HepG2 (cell line): ENCODE results near the gene MAFB. TPM values are rescaled to one million over a fixed set of nuclear protein-coding genes. Genes with fewer than 3 reads are reported as not detected.

Experiments used
- ATF7 ChIP-seq, 2 experiments: fragments of 450-650 bp in 1 of 2; sonication (generic) in 1 of 2; formaldehyde crosslinking in 1 of 2; IDR thresholded peaks; 2 replicates each; pipeline versions ENCODE4 v1.4.0 to v1.6.1; 2016 to 2020; ENCODE audit warnings: antibody characterized with exemption in 1 of 2, mild to moderate bottlenecking in 1 of 2, missing genetic modification reagents in 1 of 2
- CENPBD1 ChIP-seq: sonication (generic); formaldehyde crosslinking; IDR thresholded peaks from 2 replicates; pipeline ENCODE4 v1.8.0; 2022; ENCODE audit warnings: missing genetic modification reagents, low read depth, mild to moderate bottlenecking, borderline replicate concordance
- DR1 ChIP-seq: sonication (generic); formaldehyde crosslinking; IDR thresholded peaks from 2 replicates; pipeline ENCODE4 v1.8.0; 2021; ENCODE audit warnings: mild to moderate bottlenecking, missing genetic modification reagents, inconsistent platforms
- ELK4 ChIP-seq: sonication (generic); formaldehyde crosslinking; IDR thresholded peaks from 2 replicates; pipeline ENCODE4 v1.9.0; 2021; ENCODE audit warnings: missing genetic modification reagents, borderline replicate concordance
- ETV5 ChIP-seq: IDR thresholded peaks from 2 replicates; pipeline ENCODE4 v1.6.1; 2018; ENCODE audit warnings: missing biosample characterization, missing genetic modification reagents, inconsistent platforms, borderline replicate concordance
- FOXO1 ChIP-seq: sonication (generic); formaldehyde crosslinking; IDR thresholded peaks from 2 replicates; pipeline ENCODE4 v1.4.0; 2020; ENCODE audit warnings: missing genetic modification reagents
- HOXD1 ChIP-seq: sonication (generic); formaldehyde crosslinking; IDR thresholded peaks from 2 replicates; pipeline ENCODE4 v1.5.0; 2020; ENCODE audit warnings: missing genetic modification reagents
- JUNB ChIP-seq: sonication (generic); formaldehyde crosslinking; IDR thresholded peaks from 2 replicates; pipeline ENCODE4 v1.8.0; 2022; ENCODE audit warnings: missing genetic modification reagents, mild to moderate bottlenecking, borderline replicate concordance
- KLF11 ChIP-seq: IDR thresholded peaks from 2 replicates; pipeline ENCODE4 v1.6.1; 2016; ENCODE audit warnings: missing compliant biosample characterization
- MED13 ChIP-seq: sonication (generic); formaldehyde crosslinking; IDR thresholded peaks from 2 replicates; pipeline ENCODE4 v1.5.0; 2020; ENCODE audit warnings: missing genetic modification reagents
- MLLT10 ChIP-seq: sonication (generic); formaldehyde crosslinking; IDR thresholded peaks from 2 replicates; pipeline ENCODE4 v1.4.0; 2020; ENCODE audit warnings: missing genetic modification reagents
- PAWR ChIP-seq: sonication (generic); formaldehyde crosslinking; IDR thresholded peaks from 2 replicates; pipeline ENCODE4 v1.4.0; 2020; ENCODE audit warnings: missing genetic modification reagents, mild to moderate bottlenecking, borderline replicate concordance
- SP2 ChIP-seq: sonication (generic); formaldehyde crosslinking; IDR thresholded peaks from 2 replicates; pipeline ENCODE4 v1.5.1; 2020; ENCODE audit warnings: mild to moderate bottlenecking, missing genetic modification reagents
- TCF12 ChIP-seq, 2 experiments: fragments of 450-650 bp in 1 of 2; sonication (generic) in 1 of 2; formaldehyde crosslinking in 1 of 2; IDR thresholded peaks; 2 replicates each; pipeline versions ENCODE4 v1.6.1 to v1.8.0; 2017 to 2022; ENCODE audit warnings: antibody characterized with exemption in 1 of 2, mild to moderate bottlenecking in 1 of 2, missing genetic modification reagents in 1 of 2, moderate library complexity in 1 of 2
- ZFYVE20 ChIP-seq: sonication (generic); formaldehyde crosslinking; IDR thresholded peaks from 2 replicates; pipeline ENCODE4 v1.8.0; 2023; ENCODE audit warnings: low read depth, mild to moderate bottlenecking, moderate library complexity, missing genetic modification reagents, borderline replicate concordance
- ZNF20 ChIP-seq: sonication (generic); formaldehyde crosslinking; IDR thresholded peaks from 2 replicates; pipeline ENCODE4 v1.4.0; 2020; ENCODE audit warnings: mild to moderate bottlenecking, moderate library complexity, missing genetic modification reagents
- ZNF446 ChIP-seq: sonication (generic); formaldehyde crosslinking; IDR thresholded peaks from 2 replicates; pipeline ENCODE4 v1.5.0; 2020; ENCODE audit warnings: mild to moderate bottlenecking, missing genetic modification reagents
- ZNF816 ChIP-seq: sonication (generic); formaldehyde crosslinking; IDR thresholded peaks from 2 replicates; pipeline ENCODE4 v1.8.0; 2022; ENCODE audit warnings: missing genetic modification reagents, mild to moderate bottlenecking, borderline replicate concordance
- polyA plus RNA-seq, 8 experiments: library from polyadenylated mRNA; depleted of rRNA in 3 of 8; stranded (reverse) in 7 of 8; unstranded in 1 of 8; fragments of >200 nt; fragmentation: Illumina TruSeq in 4 of 8; extraction: Trizol in 4 of 8; gene quantifications; 2 replicates each; pipeline versions ENCODE4 v1.2.1 to v1.2.3, GENCODE V29; 2011 to 2016; ENCODE audit warnings: low read depth in 4 of 8, missing spikeins in 1 of 8, mixed read lengths in 1 of 8; ENCODE audit not compliant: insufficient read depth in 1 of 8
- total RNA-seq, 5 experiments: library from RNA; depleted of rRNA; stranded (reverse); fragments of >200 nt; fragmentation: Illumina TruSeq; extraction: Trizol; gene quantifications; 2 replicates each; pipeline ENCODE4 v1.2.3, GENCODE V29; 2016; ENCODE audit warnings: low read depth in 1 of 5
- TF ChIP-seq, protein P1 (sequence below): sonication (generic); formaldehyde crosslinking; IDR thresholded peaks from 2 replicates; pipeline ENCODE4 v1.4.0; 2020; ENCODE audit warnings: mild to moderate bottlenecking, missing genetic modification reagents
- TF ChIP-seq, protein P2 (sequence below): sonication (generic); formaldehyde crosslinking; IDR thresholded peaks from 2 replicates; pipeline ENCODE4 v1.4.0; 2020; ENCODE audit warnings: missing genetic modification reagents

The MAFB gene
- total and polyA plus RNA-seq, 2 of the 13 experiments (the other 11 are each of a cell fraction or from before 2014, with no cell fraction given) = 0.08 to 0.11 TPM

GRCh38 chr20:40668449-40669228, 20.4 kb downstream of the MAFB start (continued):
- TF ChIP-seq ETV5 (CRISPR knock-in tag) (no peak; the same call in 1 of the 2 replicates), SP2 (CRISPR knock-in tag) (no peak), JUNB (CRISPR knock-in tag) (0 out of 2 replicates have a peak, but pooled peaks have one; percentile 16), PAWR (CRISPR knock-in tag) (no peak), DR1 (CRISPR knock-in tag) (no peak), MLLT10 (no peak), ELK4 (CRISPR knock-in tag) (no peak), HOXD1 (CRISPR knock-in tag) (no peak), ZFYVE20 (CRISPR knock-in tag) (no peak), ZNF20 (no peak), TCF12 (IDR thresholded peaks at IDR 0.05) (no peak), TCF12 (CRISPR knock-in tag; IDR thresholded peaks at IDR 0.05) (no peak; the same call in 1 of the 2 replicates), FOXO1 (CRISPR knock-in tag) (peak; percentile 24; the same call in 1 of the 2 replicates), ZNF816 (CRISPR knock-in tag) (no peak), KLF11 (CRISPR knock-in tag) (no peak), ZNF446 (CRISPR knock-in tag) (no peak), MED13 (no peak), CENPBD1 (no peak), ATF7 (IDR thresholded peaks at IDR 0.05) (no peak; the same call in 1 of the 2 replicates), ATF7 (CRISPR knock-in tag; IDR thresholded peaks at IDR 0.05) (peak; percentile 76)
- TF ChIP-seq, protein P1, sequence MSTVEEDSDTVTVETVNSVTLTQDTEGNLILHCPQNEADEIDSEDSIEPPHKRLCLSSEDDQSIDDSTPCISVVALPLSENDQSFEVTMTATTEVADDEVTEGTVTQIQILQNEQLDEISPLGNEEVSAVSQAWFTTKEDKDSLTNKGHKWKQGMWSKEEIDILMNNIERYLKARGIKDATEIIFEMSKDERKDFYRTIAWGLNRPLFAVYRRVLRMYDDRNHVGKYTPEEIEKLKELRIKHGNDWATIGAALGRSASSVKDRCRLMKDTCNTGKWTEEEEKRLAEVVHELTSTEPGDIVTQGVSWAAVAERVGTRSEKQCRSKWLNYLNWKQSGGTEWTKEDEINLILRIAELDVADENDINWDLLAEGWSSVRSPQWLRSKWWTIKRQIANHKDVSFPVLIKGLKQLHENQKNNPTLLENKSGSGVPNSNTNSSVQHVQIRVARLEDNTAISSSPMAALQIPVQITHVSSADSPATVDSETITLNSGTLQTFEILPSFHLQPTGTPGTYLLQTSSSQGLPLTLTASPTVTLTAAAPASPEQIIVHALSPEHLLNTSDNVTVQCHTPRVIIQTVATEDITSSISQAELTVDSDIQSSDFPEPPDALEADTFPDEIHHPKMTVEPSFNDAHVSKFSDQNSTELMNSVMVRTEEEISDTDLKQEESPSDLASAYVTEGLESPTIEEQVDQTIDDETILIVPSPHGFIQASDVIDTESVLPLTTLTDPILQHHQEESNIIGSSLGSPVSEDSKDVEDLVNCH (CRISPR knock-in tag) = no peak
- TF ChIP-seq, protein P2, sequence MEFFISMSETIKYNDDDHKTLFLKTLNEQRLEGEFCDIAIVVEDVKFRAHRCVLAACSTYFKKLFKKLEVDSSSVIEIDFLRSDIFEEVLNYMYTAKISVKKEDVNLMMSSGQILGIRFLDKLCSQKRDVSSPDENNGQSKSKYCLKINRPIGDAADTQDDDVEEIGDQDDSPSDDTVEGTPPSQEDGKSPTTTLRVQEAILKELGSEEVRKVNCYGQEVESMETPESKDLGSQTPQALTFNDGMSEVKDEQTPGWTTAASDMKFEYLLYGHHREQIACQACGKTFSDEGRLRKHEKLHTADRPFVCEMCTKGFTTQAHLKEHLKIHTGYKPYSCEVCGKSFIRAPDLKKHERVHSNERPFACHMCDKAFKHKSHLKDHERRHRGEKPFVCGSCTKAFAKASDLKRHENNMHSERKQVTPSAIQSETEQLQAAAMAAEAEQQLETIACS = no peak
